ENCODE data around the gene SCRN2.

DNA sequence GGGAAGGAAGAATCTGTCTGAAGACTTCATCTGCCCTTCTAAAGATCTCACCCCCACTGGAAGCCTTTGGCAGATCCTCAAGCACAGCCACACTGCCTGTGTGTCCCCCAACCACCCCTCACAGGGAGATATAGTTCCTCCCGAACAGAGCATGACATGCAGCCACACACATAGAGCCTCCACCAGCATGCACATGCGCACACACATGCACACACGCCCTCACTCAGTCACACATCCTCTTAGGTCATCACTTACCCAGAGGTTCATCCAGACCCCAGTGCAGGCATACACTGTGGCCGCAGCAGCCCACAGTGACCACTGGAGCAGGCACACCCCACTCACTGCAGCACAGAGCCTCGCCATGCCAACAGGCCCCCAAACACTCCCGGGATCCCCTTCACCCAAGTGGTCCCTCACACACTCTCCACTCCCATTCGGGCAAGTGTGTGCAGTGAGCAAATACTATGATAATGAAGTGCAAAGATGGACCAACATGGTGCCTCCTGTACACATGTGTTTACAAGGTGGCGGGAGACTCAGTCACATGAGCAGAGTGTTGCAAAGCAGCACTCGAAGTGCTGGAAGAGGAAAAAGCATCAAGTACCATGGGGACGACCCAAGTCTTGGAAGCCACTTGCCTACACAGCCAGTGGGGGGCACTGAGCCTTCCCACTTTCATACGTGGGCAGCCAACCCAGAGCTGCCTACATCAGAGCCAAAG lies 26.9 kb upstream of the SCRN2 start:
- TF ChIP-seq FOS (IDR thresholded peaks at IDR 0.05; ENCODE audit: borderline replicate concordance, insufficient read depth, low read length) = no peak
- TF ChIP-seq, protein P1, sequence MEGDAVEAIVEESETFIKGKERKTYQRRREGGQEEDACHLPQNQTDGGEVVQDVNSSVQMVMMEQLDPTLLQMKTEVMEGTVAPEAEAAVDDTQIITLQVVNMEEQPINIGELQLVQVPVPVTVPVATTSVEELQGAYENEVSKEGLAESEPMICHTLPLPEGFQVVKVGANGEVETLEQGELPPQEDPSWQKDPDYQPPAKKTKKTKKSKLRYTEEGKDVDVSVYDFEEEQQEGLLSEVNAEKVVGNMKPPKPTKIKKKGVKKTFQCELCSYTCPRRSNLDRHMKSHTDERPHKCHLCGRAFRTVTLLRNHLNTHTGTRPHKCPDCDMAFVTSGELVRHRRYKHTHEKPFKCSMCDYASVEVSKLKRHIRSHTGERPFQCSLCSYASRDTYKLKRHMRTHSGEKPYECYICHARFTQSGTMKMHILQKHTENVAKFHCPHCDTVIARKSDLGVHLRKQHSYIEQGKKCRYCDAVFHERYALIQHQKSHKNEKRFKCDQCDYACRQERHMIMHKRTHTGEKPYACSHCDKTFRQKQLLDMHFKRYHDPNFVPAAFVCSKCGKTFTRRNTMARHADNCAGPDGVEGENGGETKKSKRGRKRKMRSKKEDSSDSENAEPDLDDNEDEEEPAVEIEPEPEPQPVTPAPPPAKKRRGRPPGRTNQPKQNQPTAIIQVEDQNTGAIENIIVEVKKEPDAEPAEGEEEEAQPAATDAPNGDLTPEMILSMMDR (IDR thresholded peaks at IDR 0.05; ENCODE audit: extremely low read depth in 1 of 2, insufficient read depth in 1 of 2, low read depth in 1 of 2, low read length in 2 of 2) = no peak

Measured in endothelial cell of umbilical vein (primary cell).